GM19193 (cell line): Measurements from ENCODE around the gene OR10H5.
A peak's percentile ranks its signal among the peaks of the same experiment; 100 is the strongest.

ENCODE experiments used
- POLR2A ChIP-seq: IDR thresholded peaks from 4 replicates; pipeline ENCODE4 v1.6.1; 2011; ENCODE audit not compliant: insufficient read depth, insufficient read length; ENCODE audit errors: extremely low read depth

The OR10H5 gene

DNA sequence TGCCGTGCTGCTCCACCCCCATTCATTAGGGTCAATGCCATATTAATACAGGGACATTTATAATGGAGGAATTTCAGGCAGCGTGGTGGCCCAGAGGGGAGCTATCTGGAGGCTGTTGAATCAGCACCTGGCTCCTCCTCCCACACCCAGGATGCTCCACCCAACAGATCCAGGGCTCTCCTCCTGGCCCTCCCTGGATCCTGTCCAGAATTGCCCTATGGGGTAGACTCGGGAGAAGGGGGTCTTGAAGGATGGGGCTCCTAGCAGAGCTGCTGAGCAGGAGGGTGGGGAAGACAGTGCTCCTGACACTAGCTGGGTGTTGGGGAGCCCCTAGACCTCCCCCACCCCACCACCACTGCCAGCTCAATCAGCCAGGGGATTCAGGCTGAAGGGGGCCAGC lies 5.2 kb upstream of the OR10H5 start:
- no peak for TF ChIP-seq POLR2A

DNA sequence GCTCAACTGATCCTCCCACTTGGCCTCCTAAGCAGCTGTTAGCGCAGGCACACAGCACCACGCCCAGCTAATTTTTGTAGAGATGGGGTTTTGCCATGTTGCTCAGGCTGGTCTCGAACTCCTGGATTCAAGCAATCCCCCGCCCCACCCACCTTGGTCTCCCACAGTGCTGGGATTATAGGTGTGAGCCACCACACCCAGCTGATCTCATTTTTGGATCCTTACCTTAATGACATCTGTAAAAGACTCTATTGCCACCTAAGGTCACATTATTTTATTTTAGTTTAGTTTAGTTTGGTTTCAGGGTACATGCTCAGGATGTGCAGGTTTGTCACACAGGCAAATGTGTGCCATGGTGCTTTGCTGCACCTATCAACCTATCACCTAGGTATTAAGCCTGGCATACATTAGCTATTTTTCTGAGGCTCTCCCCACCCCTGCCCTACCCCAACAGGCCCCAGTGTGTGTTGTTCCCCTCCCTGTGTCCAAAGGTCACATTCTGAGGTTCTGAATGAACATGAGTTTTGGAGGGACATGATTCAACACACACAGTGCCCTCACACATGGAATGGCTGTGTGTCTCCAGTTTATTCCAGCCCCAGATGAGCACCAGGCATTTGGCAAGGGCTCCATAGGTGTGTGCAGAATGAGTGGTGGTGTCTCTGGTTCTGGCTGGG lies 1.3 kb downstream of the OR10H5 start:
- no peak for TF ChIP-seq POLR2A

DNA sequence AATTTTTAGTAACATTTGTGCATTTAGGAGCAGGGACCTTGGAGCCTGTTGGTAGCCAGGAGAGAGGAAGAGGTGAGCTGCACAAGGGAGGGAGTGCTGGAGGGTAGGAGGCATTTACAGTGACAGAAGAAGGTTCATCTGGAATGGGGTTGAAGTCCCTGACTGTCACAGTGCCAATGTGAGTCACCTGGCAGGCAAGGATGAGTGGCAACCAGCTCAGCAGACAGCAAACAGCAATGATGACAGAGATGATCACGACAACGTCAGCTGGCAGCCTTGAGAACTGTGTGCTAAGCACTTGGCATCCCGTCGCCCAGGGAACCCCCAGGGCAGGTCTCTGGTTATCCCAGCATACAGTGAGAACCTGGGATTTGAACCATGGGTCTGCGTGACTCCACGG lies 2.6 kb downstream of the OR10H5 start:
- no peak for TF ChIP-seq POLR2A

GRCh38 chr19:15810335-15810734 lies 22.9 kb downstream of the OR10H5 start:
- TF ChIP-seq POLR2A: no peak

DNA sequence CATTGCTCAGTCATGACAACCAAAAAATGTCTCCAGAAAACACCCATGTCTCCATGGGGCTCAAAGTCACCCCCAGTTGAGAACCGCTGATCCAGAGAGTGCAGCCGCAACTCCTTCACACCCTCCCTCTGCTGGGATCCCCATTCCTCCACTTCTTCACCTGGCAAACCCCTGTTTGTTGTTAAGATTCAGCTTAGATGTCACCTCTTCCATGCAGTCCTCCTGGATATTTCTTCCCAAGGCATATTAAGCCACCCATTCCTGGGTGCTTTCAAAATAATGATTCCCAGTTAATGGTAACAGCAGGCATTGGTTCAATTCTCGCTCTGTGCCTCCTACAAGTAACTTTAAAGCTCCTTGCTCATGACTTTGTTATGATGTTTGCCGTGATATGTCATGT lies 24.0 kb downstream of the OR10H5 start:
- TF ChIP-seq POLR2A: no peak

DNA sequence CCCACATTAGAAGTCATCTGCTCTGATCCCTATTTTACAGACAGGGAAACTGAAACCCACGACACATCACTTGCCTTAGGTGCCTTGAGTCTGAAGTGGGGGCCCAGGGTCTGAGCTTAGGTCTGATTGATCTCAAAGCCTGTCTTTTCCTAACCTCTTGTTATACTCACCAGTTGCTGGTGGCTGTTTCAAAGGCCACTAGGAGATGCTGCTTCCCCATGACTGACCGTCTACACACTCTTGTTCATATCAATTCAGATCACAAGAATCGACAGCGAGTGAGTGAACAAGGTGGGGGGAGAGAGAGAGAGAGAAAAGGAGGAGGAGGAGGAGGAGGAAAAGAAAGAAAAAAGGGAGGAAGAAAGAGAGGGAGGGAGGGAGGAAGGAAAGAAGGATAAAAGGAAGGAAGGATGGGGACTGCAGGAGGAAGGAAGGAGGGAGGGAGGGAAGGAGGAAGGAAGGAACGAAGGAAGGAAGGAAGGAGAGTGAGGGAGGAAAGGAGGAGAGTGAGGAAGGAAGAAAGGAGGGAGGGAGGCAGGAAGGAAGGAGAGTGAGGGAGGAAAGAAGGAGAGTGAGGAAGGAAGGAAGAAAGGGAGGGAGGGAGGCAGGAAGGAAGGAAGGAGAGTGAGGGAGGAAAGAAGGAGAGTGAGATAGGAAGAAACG lies 24.7 kb downstream of the OR10H5 start:
- TF ChIP-seq POLR2A: no peak

DNA sequence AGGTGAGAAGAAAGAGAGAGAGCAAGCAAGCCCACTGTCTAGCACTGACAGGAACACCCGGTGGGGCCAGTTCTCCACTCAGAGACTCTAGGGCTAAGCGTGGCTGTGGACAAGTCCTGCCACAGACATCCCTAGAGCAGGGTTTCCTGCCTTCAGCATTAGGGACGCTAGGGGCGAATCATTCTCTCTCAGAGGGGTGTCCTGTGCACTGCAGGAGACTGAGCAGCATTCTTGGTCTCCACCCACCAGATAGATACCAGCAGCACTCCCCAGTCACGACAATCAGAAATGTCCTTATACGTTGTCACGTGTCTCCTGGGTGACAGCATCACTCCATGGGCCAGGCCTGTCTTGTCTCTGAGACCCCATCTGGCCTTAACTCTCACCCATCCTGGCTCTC lies 26.5 kb downstream of the OR10H5 start:
- TF ChIP-seq POLR2A: no peak

DNA sequence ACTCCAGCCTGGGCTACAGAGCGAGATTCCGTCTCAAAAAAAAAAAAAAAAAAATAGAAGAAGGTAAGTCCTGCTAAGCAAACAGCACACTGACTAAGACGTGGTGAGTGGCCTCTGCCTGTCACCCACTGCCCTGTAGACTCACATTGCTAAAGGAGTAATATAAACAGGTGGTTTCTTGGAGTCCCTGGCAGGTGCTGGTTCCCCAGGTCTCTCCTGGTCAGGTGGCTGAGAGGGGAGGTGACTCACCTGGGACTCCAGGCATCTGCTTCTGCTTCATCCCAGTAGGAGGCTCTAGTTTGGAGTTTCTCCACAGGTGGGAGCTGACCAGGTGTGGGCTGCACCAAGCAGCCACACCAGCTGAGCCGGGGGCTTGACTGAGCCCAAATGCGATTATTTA lies 27.8 kb downstream of the OR10H5 start, which contains the start of gene OR10H1:
Gene OR10H1, minus strand, starts transcription at position 359 of the 400 bp plus-strand sequence. CDS start 7,627 bp downstream, outside the sequence.
- no peak for TF ChIP-seq POLR2A

- no peak for TF ChIP-seq POLR2A
These were observed 33.2 kb downstream of the OR10H5 start for GRCh38 chr19:15820646-15821045.

GRCh38 chr19:15825753-15826152 lies 38.3 kb downstream of the OR10H5 start:
- no peak for TF ChIP-seq POLR2A

- no peak for TF ChIP-seq POLR2A
These were observed 40.7 kb downstream of the OR10H5 start for GRCh38 chr19:15828121-15828610.

DNA sequence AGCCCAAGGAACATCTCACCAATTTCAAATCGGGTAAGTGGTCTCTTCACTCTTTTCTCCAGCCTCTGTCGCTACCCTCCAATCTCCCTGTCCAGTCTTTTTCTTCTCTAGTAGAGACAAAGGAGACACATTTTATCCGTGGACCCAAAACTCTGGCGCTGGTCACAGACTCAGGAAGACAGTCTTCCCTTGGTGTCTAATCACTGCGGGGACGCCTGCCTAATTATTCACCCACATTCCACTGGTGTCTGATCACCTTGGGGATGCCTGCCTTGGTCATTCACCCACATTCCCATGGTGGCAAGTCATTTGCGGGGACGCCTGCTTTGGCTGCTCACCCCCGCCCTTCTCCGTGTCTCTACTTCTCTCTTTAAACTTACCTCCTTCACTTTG lies 41.8 kb downstream of the OR10H5 start:
- TF ChIP-seq POLR2A: no peak

- no peak for TF ChIP-seq POLR2A
These were observed 42.3 kb downstream of the OR10H5 start for GRCh38 chr19:15829786-15830185.

GRCh38 chr19:15831626-15832025 lies 44.2 kb downstream of the OR10H5 start:
- no peak for TF ChIP-seq POLR2A

GRCh38 chr19:15836330-15837220 lies 49.1 kb downstream of the OR10H5 start:
- TF ChIP-seq POLR2A: peak; percentile 94
